IMR-90 (cell line): ENCODE results near the gene XKR7. TPM values are rescaled to one million over a fixed set of nuclear protein-coding genes. Genes with fewer than 3 reads are reported as not detected.

Experiments
- ATAC-seq: fragments of 200-7000 bp; cut with Tn5 transposase; 2 replicates; pipeline ENCODE4 v1.9.1; 2020; ENCODE audit warnings: low read depth, mild to moderate bottlenecking, moderate library complexity
- BruUV-seq: library from RNA; stranded (reverse); fragments of 400-500 nt; replicated peaks from 2 replicates; lab custom pipeline; 2021; lab: Mats Ljungman, UMichigan
- CTCF ChIA-PET: fragments of 300-600 bp; formaldehyde crosslinking; extraction: SDS; loops from one replicate; lab custom pipeline; 2021; ENCODE audit warnings: antibody characterized with exemption; lab: Yijun Ruan, JAX
- POLR2A ChIA-PET: fragments of 300-600 bp; sonication (Branson Sonifier 250); formaldehyde crosslinking; loops from one replicate; lab custom pipeline; 2022; ENCODE audit warnings: antibody characterized with exemption; ENCODE audit not compliant: unreplicated experiment; lab: Charles Lee
- DNase-seq: peaks from one replicate; pipeline ENCODE4 v3.0.0; 2013
- H2AFZ ChIP-seq: replicated peaks from 2 replicates; pipeline ENCODE3; 2013; ENCODE audit warnings: low read length, mild to moderate bottlenecking; ENCODE audit not compliant: poor library complexity
- H2AK5ac ChIP-seq: 2 replicates; pipeline ENCODE4 v1.6.1; 2013; ENCODE audit warnings: low read depth, low read length, inconsistent platforms
- H2AK9ac ChIP-seq: replicated peaks from 2 replicates; pipeline ENCODE3; 2013; ENCODE audit warnings: mild to moderate bottlenecking, low read depth, low read length, moderate library complexity; ENCODE audit not compliant: poor library complexity
- H2BK120ac ChIP-seq: 2 replicates; pipeline ENCODE4 v1.6.1; 2013; ENCODE audit warnings: low read depth, low read length, inconsistent platforms
- H2BK15ac ChIP-seq: 3 replicates; pipeline ENCODE4 v1.6.1; 2013; ENCODE audit warnings: low read depth, low read length, inconsistent platforms
- H2BK20ac ChIP-seq: 2 replicates; pipeline ENCODE4 v1.6.1; 2013; ENCODE audit warnings: low read depth, mild to moderate bottlenecking, inconsistent platforms, low read length, moderate library complexity
- H2BK5ac ChIP-seq: 2 replicates; pipeline ENCODE4 v1.6.1; 2013; ENCODE audit warnings: mild to moderate bottlenecking, low read depth, low read length, inconsistent platforms; ENCODE audit not compliant: poor library complexity, severe bottlenecking
- H3K14ac ChIP-seq: replicated peaks from 2 replicates; pipeline ENCODE4 v1.6.1; 2013; ENCODE audit warnings: low read depth, low read length, inconsistent platforms
- H3K18ac ChIP-seq: 2 replicates; pipeline ENCODE4 v1.6.1; 2013; ENCODE audit warnings: low read depth, low read length, control low read depth
- H3K23ac ChIP-seq: 2 replicates; pipeline ENCODE4 v1.6.1; 2013; ENCODE audit warnings: low read depth, low read length, inconsistent platforms
- H3K27ac ChIP-seq: 2 replicates; pipeline ENCODE4 v1.5.1; 2013; ENCODE audit warnings: mild to moderate bottlenecking, control low read depth, low read length; ENCODE audit not compliant: insufficient read depth
- H3K27me3 ChIP-seq: 2 replicates; pipeline ENCODE4 v1.6.1; 2013; ENCODE audit warnings: low read length; ENCODE audit not compliant: control insufficient read depth, insufficient read depth
- H3K36me3 ChIP-seq: 2 replicates; pipeline ENCODE4 v1.6.1; 2013; ENCODE audit warnings: low read length, mixed read lengths; ENCODE audit not compliant: control insufficient read depth, insufficient read depth
- H3K4ac ChIP-seq: 2 replicates; pipeline ENCODE4 v1.6.1; 2013; ENCODE audit warnings: low read depth, low read length, inconsistent platforms
- H3K4me1 ChIP-seq: 2 replicates; pipeline ENCODE4 v1.6.1; 2013; ENCODE audit warnings: low read length, mixed read lengths; ENCODE audit not compliant: control insufficient read depth, insufficient read depth
- H3K4me2 ChIP-seq: 2 replicates; pipeline ENCODE4 v1.6.1; 2013; ENCODE audit warnings: low read depth, mild to moderate bottlenecking, control low read depth, low read length, moderate library complexity
- H3K4me3 ChIP-seq: 2 replicates; pipeline ENCODE4 v1.5.1; 2013; ENCODE audit warnings: low read depth, mild to moderate bottlenecking, control low read depth, low read length, moderate library complexity; ENCODE audit not compliant: insufficient read depth
- H3K56ac ChIP-seq: 2 replicates; pipeline ENCODE4 v1.6.1; 2013; ENCODE audit warnings: low read length, inconsistent platforms; ENCODE audit not compliant: insufficient read depth; ENCODE audit errors: extremely low read depth
- H3K79me1 ChIP-seq, 2 experiments: 2 replicates each; pipeline ENCODE4 v1.6.1; 2013; ENCODE audit warnings: low read length in 2 of 2, inconsistent platforms in 1 of 2, low read depth in 1 of 2
- H3K9ac ChIP-seq: 2 replicates; pipeline ENCODE4 v1.6.1; 2013; ENCODE audit warnings: low read depth, low read length, control low read depth
- H3K9me1 ChIP-seq: 2 replicates; pipeline ENCODE4 v1.6.1; 2013; ENCODE audit warnings: low read length, inconsistent platforms; ENCODE audit not compliant: insufficient read depth
- H3K9me3 ChIP-seq: 2 replicates; pipeline ENCODE4 v1.6.1; 2013; ENCODE audit warnings: low read length; ENCODE audit not compliant: control insufficient read depth, insufficient read depth
- H4K20me1 ChIP-seq: 2 replicates; pipeline ENCODE4 v1.6.1; 2013; ENCODE audit warnings: low read length, inconsistent platforms; ENCODE audit not compliant: insufficient read depth
- H4K5ac ChIP-seq: 2 replicates; pipeline ENCODE4 v1.6.1; 2013; ENCODE audit warnings: mild to moderate bottlenecking, low read depth, low read length, control low read depth
- H4K8ac ChIP-seq, 2 experiments: 2 replicates each; pipeline ENCODE4 v1.6.1; 2013; ENCODE audit warnings: low read depth in 2 of 2, low read length in 2 of 2, control low read depth in 1 of 2, inconsistent platforms in 1 of 2
- H4K91ac ChIP-seq: 2 replicates; pipeline ENCODE4 v1.6.1; 2013; ENCODE audit warnings: low read depth, low read length, inconsistent platforms; ENCODE audit not compliant: insufficient read depth
- CTCF ChIP-seq: conservative IDR thresholded peaks from 2 replicates; pipeline ENCODE4 v1.5.1; 2012; ENCODE audit warnings: mild to moderate bottlenecking, low read depth, low read length, improper control_type of control experiment
- ELK1 ChIP-seq: fragments of 150-350 bp; IDR thresholded peaks from 2 replicates; pipeline ENCODE4 v1.6.1; 2016; ENCODE audit warnings: low read depth, mild to moderate bottlenecking, low read length, moderate library complexity, borderline replicate concordance
- MAFK ChIP-seq: IDR thresholded peaks from 2 replicates; pipeline ENCODE4 v1.6.1; 2012; ENCODE audit warnings: low read depth, low read length, improper control_type of control experiment
- MAZ ChIP-seq: IDR thresholded peaks from 2 replicates; pipeline ENCODE4 v1.6.1; 2012; ENCODE audit warnings: low read depth, mild to moderate bottlenecking, low read length, improper control_type of control experiment, moderate library complexity, borderline replicate concordance
- NFE2L2 ChIP-seq: fragments of 150-350 bp; IDR thresholded peaks from 2 replicates; pipeline ENCODE4 v1.6.1; 2016; ENCODE audit warnings: low read depth, mild to moderate bottlenecking, low read length
- POLR2A ChIP-seq: IDR thresholded peaks from 2 replicates; pipeline ENCODE4 v1.6.1; 2012; ENCODE audit warnings: mild to moderate bottlenecking, low read depth, low read length
- WGBS, 2 experiments: methylation state at CpG; one replicate each; pipeline versions ENCODE4 v1.1.5 to v1.1.7; 2013; ENCODE audit warnings: missing lambda C conversion rate in 2 of 2; ENCODE audit not compliant: insufficient read length in 1 of 2; ENCODE audit errors: extremely low coverage in 2 of 2; 5-methylcytosine and 5-hydroxymethylcytosine counted together
- dilution Hi-C: fragments of 300-500 bp; cut with HindIII; formaldehyde crosslinking; loops from one replicate; pipeline ENCODE4 v1.14.3; 2018; ENCODE audit warnings: low sequenced_read_pairs; ENCODE audit not compliant: unreplicated experiment
- in situ Hi-C: fragments of 300-500 bp; cut with MboI; formaldehyde crosslinking; loops from 3 replicates; pipeline ENCODE4 v1.14.3; 2019; ENCODE audit warnings: low sequenced_read_pairs, inconsistent platforms, mixed read lengths
- intact Hi-C: fragments of 100-400 bp; cut with micrococcal nuclease; formaldehyde crosslinking; loops from 2 replicates; pipeline ENCODE4 v1.10.0; 2022
- polyA plus RNA-seq, 3 experiments: library from polyadenylated mRNA; depleted of rRNA; stranded (reverse); fragments of >200 nt; gene quantifications; 2 replicates each; pipeline ENCODE4 v1.2.3, GENCODE V29; 2012; ENCODE audit warnings: low replicate concordance in 1 of 3
- total RNA-seq: library from RNA; depleted of rRNA; stranded (reverse); fragments of >200 nt; gene quantifications from 2 replicates; pipeline ENCODE4 v1.2.3, GENCODE V29; 2012

The XKR7 gene
- total and polyA plus RNA-seq, 2 of the 4 experiments (the other 2 are of a cell fraction): not detected

- no peak overlapping the region for H3K9ac ChIP-seq
- no peaks in the 10 kb centered on the region for H3K36me3 ChIP-seq
- no peaks in the 10 kb centered on the region for H3K4me1 ChIP-seq
- H3K27ac ChIP-seq: no peak overlapping the region
- peaks cover 3% of the 10 kb centered on the region for H3K9me3 ChIP-seq
- ChIA-PET POLR2A (no interaction called here), CTCF (interaction anchor here (1.3 kb wide), 1 partner anchor 9 kb away, joined by 3 read pairs; no protein-coding TSS in a partner anchor)
- H3K14ac ChIP-seq: no peak overlapping the region
- H3K4me3 ChIP-seq: no peak overlapping the region
- H2BK120ac ChIP-seq: no peak overlapping the region
- no peak for ATAC-seq
- 21% methylated on average over 2 of the region's 10 CpGs; no CpG with 5 or more reads in 1 of the 2 experiments for WGBS, 2 experiments
- in situ Hi-C loops (no loop called here), dilution Hi-C loops (no loop called here), intact Hi-C loops (no loop called here)
- peaks cover 54% of the 10 kb centered on the region for H3K27me3 ChIP-seq
- H2BK15ac ChIP-seq: no peak overlapping the region
- H4K8ac ChIP-seq: no peak overlapping the region
- H2BK5ac ChIP-seq: no peak overlapping the region
- no peak overlapping the region for H4K5ac ChIP-seq
- no peak overlapping the region for H3K4ac ChIP-seq
- no peaks in the 10 kb centered on the region for H4K20me1 ChIP-seq
- no peak overlapping the region for H2AFZ ChIP-seq
- no peak overlapping the region for H3K18ac ChIP-seq
- no peak for DNase-seq
- H3K56ac ChIP-seq: no peak overlapping the region
- H2BK20ac ChIP-seq: no peak overlapping the region
- no peaks in the 10 kb centered on the region for H3K79me1 ChIP-seq
- H3K9me1 ChIP-seq: no peaks in the 10 kb centered on the region
- H4K91ac ChIP-seq: no peak overlapping the region
- TF ChIP-seq ELK1: no peak
- no peak for TF ChIP-seq NFE2L2
- TF ChIP-seq MAFK: no peak
- TF ChIP-seq CTCF: no peak
- no peak for TF ChIP-seq POLR2A
- TF ChIP-seq MAZ: no peak
- no peak overlapping the region for H2AK5ac ChIP-seq
- no peak overlapping the region for H3K4me2 ChIP-seq
- H2AK9ac ChIP-seq: no peak overlapping the region
- H3K23ac ChIP-seq: no peak overlapping the region
- no TSS peak for BruUV-seq
These were observed 72.4 kb downstream of the XKR7 start for GRCh38 chr20:32040142-32040953.
